IMR-90 (cell line): ENCODE results near the gene ACTR2. TPM values are rescaled to one million over a fixed set of nuclear protein-coding genes. Genes with fewer than 3 reads are reported as not detected.

Experiments used
- ATAC-seq: fragments of 200-7000 bp; cut with Tn5 transposase; 2 replicates; pipeline ENCODE4 v1.9.1; 2020; ENCODE audit warnings: low read depth, mild to moderate bottlenecking, moderate library complexity
- BruUV-seq: library from RNA; stranded (reverse); fragments of 400-500 nt; replicated peaks from 2 replicates; lab custom pipeline; 2021; lab: Mats Ljungman, UMichigan
- CTCF ChIA-PET: fragments of 300-600 bp; formaldehyde crosslinking; extraction: SDS; loops from one replicate; lab custom pipeline; 2021; ENCODE audit warnings: antibody characterized with exemption; lab: Yijun Ruan, JAX
- POLR2A ChIA-PET: fragments of 300-600 bp; sonication (Branson Sonifier 250); formaldehyde crosslinking; loops from one replicate; lab custom pipeline; 2022; ENCODE audit warnings: antibody characterized with exemption; ENCODE audit not compliant: unreplicated experiment; lab: Charles Lee
- DNase-seq: peaks from one replicate; pipeline ENCODE4 v3.0.0; 2013
- H2AFZ ChIP-seq: replicated peaks from 2 replicates; pipeline ENCODE3; 2013; ENCODE audit warnings: low read length, mild to moderate bottlenecking; ENCODE audit not compliant: poor library complexity
- H2AK5ac ChIP-seq: 2 replicates; pipeline ENCODE4 v1.6.1; 2013; ENCODE audit warnings: low read depth, low read length, inconsistent platforms
- H2AK9ac ChIP-seq: replicated peaks from 2 replicates; pipeline ENCODE3; 2013; ENCODE audit warnings: mild to moderate bottlenecking, low read depth, low read length, moderate library complexity; ENCODE audit not compliant: poor library complexity
- H2BK120ac ChIP-seq: 2 replicates; pipeline ENCODE4 v1.6.1; 2013; ENCODE audit warnings: low read depth, low read length, inconsistent platforms
- H2BK15ac ChIP-seq: 3 replicates; pipeline ENCODE4 v1.6.1; 2013; ENCODE audit warnings: low read depth, low read length, inconsistent platforms
- H2BK20ac ChIP-seq: 2 replicates; pipeline ENCODE4 v1.6.1; 2013; ENCODE audit warnings: low read depth, mild to moderate bottlenecking, inconsistent platforms, low read length, moderate library complexity
- H2BK5ac ChIP-seq: 2 replicates; pipeline ENCODE4 v1.6.1; 2013; ENCODE audit warnings: mild to moderate bottlenecking, low read depth, low read length, inconsistent platforms; ENCODE audit not compliant: poor library complexity, severe bottlenecking
- H3K14ac ChIP-seq: replicated peaks from 2 replicates; pipeline ENCODE4 v1.6.1; 2013; ENCODE audit warnings: low read depth, low read length, inconsistent platforms
- H3K18ac ChIP-seq: 2 replicates; pipeline ENCODE4 v1.6.1; 2013; ENCODE audit warnings: low read depth, low read length, control low read depth
- H3K23ac ChIP-seq: 2 replicates; pipeline ENCODE4 v1.6.1; 2013; ENCODE audit warnings: low read depth, low read length, inconsistent platforms
- H3K27ac ChIP-seq: 2 replicates; pipeline ENCODE4 v1.5.1; 2013; ENCODE audit warnings: mild to moderate bottlenecking, control low read depth, low read length; ENCODE audit not compliant: insufficient read depth
- H3K27me3 ChIP-seq: 2 replicates; pipeline ENCODE4 v1.6.1; 2013; ENCODE audit warnings: low read length; ENCODE audit not compliant: control insufficient read depth, insufficient read depth
- H3K36me3 ChIP-seq: 2 replicates; pipeline ENCODE4 v1.6.1; 2013; ENCODE audit warnings: low read length, mixed read lengths; ENCODE audit not compliant: control insufficient read depth, insufficient read depth
- H3K4ac ChIP-seq: 2 replicates; pipeline ENCODE4 v1.6.1; 2013; ENCODE audit warnings: low read depth, low read length, inconsistent platforms
- H3K4me1 ChIP-seq: 2 replicates; pipeline ENCODE4 v1.6.1; 2013; ENCODE audit warnings: low read length, mixed read lengths; ENCODE audit not compliant: control insufficient read depth, insufficient read depth
- H3K4me2 ChIP-seq: 2 replicates; pipeline ENCODE4 v1.6.1; 2013; ENCODE audit warnings: low read depth, mild to moderate bottlenecking, control low read depth, low read length, moderate library complexity
- H3K4me3 ChIP-seq: 2 replicates; pipeline ENCODE4 v1.5.1; 2013; ENCODE audit warnings: low read depth, mild to moderate bottlenecking, control low read depth, low read length, moderate library complexity; ENCODE audit not compliant: insufficient read depth
- H3K56ac ChIP-seq: 2 replicates; pipeline ENCODE4 v1.6.1; 2013; ENCODE audit warnings: low read length, inconsistent platforms; ENCODE audit not compliant: insufficient read depth; ENCODE audit errors: extremely low read depth
- H3K79me1 ChIP-seq, 2 experiments: 2 replicates each; pipeline ENCODE4 v1.6.1; 2013; ENCODE audit warnings: low read length in 2 of 2, inconsistent platforms in 1 of 2, low read depth in 1 of 2
- H3K9ac ChIP-seq: 2 replicates; pipeline ENCODE4 v1.6.1; 2013; ENCODE audit warnings: low read depth, low read length, control low read depth
- H3K9me1 ChIP-seq: 2 replicates; pipeline ENCODE4 v1.6.1; 2013; ENCODE audit warnings: low read length, inconsistent platforms; ENCODE audit not compliant: insufficient read depth
- H3K9me3 ChIP-seq: 2 replicates; pipeline ENCODE4 v1.6.1; 2013; ENCODE audit warnings: low read length; ENCODE audit not compliant: control insufficient read depth, insufficient read depth
- H4K20me1 ChIP-seq: 2 replicates; pipeline ENCODE4 v1.6.1; 2013; ENCODE audit warnings: low read length, inconsistent platforms; ENCODE audit not compliant: insufficient read depth
- H4K5ac ChIP-seq: 2 replicates; pipeline ENCODE4 v1.6.1; 2013; ENCODE audit warnings: mild to moderate bottlenecking, low read depth, low read length, control low read depth
- H4K8ac ChIP-seq, 2 experiments: 2 replicates each; pipeline ENCODE4 v1.6.1; 2013; ENCODE audit warnings: low read depth in 2 of 2, low read length in 2 of 2, control low read depth in 1 of 2, inconsistent platforms in 1 of 2
- H4K91ac ChIP-seq: 2 replicates; pipeline ENCODE4 v1.6.1; 2013; ENCODE audit warnings: low read depth, low read length, inconsistent platforms; ENCODE audit not compliant: insufficient read depth
- CEBPB ChIP-seq: IDR thresholded peaks from 2 replicates; pipeline ENCODE4 v1.6.1; 2012; ENCODE audit warnings: low read depth, low read length, improper control_type of control experiment
- MAZ ChIP-seq: IDR thresholded peaks from 2 replicates; pipeline ENCODE4 v1.6.1; 2012; ENCODE audit warnings: low read depth, mild to moderate bottlenecking, low read length, improper control_type of control experiment, moderate library complexity, borderline replicate concordance
- MXI1 ChIP-seq: IDR thresholded peaks from 2 replicates; pipeline ENCODE4 v1.6.1; 2012; ENCODE audit warnings: low read depth, mild to moderate bottlenecking, low read length, moderate library complexity, borderline replicate concordance
- NFE2L2 ChIP-seq: fragments of 150-350 bp; IDR thresholded peaks from 2 replicates; pipeline ENCODE4 v1.6.1; 2016; ENCODE audit warnings: low read depth, mild to moderate bottlenecking, low read length
- WGBS, 2 experiments: methylation state at CpG; one replicate each; pipeline versions ENCODE4 v1.1.5 to v1.1.7; 2013; ENCODE audit warnings: missing lambda C conversion rate in 2 of 2; ENCODE audit not compliant: insufficient read length in 1 of 2; ENCODE audit errors: extremely low coverage in 2 of 2; 5-methylcytosine and 5-hydroxymethylcytosine counted together
- dilution Hi-C: fragments of 300-500 bp; cut with HindIII; formaldehyde crosslinking; loops from one replicate; pipeline ENCODE4 v1.14.3; 2018; ENCODE audit warnings: low sequenced_read_pairs; ENCODE audit not compliant: unreplicated experiment
- in situ Hi-C: fragments of 300-500 bp; cut with MboI; formaldehyde crosslinking; loops from 3 replicates; pipeline ENCODE4 v1.14.3; 2019; ENCODE audit warnings: low sequenced_read_pairs, inconsistent platforms, mixed read lengths
- intact Hi-C: fragments of 100-400 bp; cut with micrococcal nuclease; formaldehyde crosslinking; loops from 2 replicates; pipeline ENCODE4 v1.10.0; 2022
- polyA plus RNA-seq, 3 experiments: library from polyadenylated mRNA; depleted of rRNA; stranded (reverse); fragments of >200 nt; gene quantifications; 2 replicates each; pipeline ENCODE4 v1.2.3, GENCODE V29; 2012; ENCODE audit warnings: low replicate concordance in 1 of 3
- total RNA-seq: library from RNA; depleted of rRNA; stranded (reverse); fragments of >200 nt; gene quantifications from 2 replicates; pipeline ENCODE4 v1.2.3, GENCODE V29; 2012
- TF ChIP-seq, protein P1 (sequence below): conservative IDR thresholded peaks from 2 replicates; pipeline ENCODE4 v1.5.1; 2012; ENCODE audit warnings: mild to moderate bottlenecking, low read depth, low read length, improper control_type of control experiment

ACTR2 gene
- total and polyA plus RNA-seq, 2 of the 4 experiments (the other 2 are of a cell fraction): 141 to 205 TPM

DNA sequence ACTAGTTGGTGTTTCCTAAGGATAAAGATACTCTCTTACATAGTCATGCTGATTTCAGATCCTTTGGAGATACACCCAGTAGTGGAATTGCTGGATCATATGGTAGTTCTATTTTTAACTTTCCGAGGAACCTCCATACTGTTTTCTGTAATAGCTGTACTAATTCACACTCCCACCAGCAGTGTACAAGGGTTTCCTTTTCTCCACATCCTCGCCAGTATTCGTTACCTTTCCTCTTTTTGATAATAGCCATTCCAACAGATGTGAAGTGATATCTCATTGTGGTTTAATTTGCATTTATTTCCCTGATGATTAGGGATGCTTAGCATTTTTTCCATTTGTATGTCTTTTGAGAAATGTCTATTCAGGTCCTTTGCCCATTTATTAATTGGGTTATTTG is 34.0 kb downstream of the ACTR2 start:
- H2BK120ac ChIP-seq: no peak overlapping the region
- ChIA-PET CTCF (interaction anchor here (0.5 to 0.7 kb wide), 2 partner anchors 26 to 176 kb away, joined by 3 to 4 read pairs; no protein-coding TSS in a partner anchor), POLR2A (no interaction called here)
- H3K18ac ChIP-seq: no peak overlapping the region
- TF ChIP-seq MAZ (no peak), MXI1 (no peak), CEBPB (no peak), NFE2L2 (no peak)
- TF ChIP-seq, protein P1, sequence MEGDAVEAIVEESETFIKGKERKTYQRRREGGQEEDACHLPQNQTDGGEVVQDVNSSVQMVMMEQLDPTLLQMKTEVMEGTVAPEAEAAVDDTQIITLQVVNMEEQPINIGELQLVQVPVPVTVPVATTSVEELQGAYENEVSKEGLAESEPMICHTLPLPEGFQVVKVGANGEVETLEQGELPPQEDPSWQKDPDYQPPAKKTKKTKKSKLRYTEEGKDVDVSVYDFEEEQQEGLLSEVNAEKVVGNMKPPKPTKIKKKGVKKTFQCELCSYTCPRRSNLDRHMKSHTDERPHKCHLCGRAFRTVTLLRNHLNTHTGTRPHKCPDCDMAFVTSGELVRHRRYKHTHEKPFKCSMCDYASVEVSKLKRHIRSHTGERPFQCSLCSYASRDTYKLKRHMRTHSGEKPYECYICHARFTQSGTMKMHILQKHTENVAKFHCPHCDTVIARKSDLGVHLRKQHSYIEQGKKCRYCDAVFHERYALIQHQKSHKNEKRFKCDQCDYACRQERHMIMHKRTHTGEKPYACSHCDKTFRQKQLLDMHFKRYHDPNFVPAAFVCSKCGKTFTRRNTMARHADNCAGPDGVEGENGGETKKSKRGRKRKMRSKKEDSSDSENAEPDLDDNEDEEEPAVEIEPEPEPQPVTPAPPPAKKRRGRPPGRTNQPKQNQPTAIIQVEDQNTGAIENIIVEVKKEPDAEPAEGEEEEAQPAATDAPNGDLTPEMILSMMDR: no peak
- H3K4ac ChIP-seq: no peak overlapping the region
- H2BK20ac ChIP-seq: no peak overlapping the region
- H2AFZ ChIP-seq: no peak overlapping the region
- H3K14ac ChIP-seq: no peak overlapping the region
- no CpG with 5 or more reads among the region's 3 CpGs for WGBS, 2 experiments
- BruUV-seq: no TSS peak
- peaks cover 59% of the 10 kb centered on the region for H4K20me1 ChIP-seq
- H3K9ac ChIP-seq: no peak overlapping the region
- peak; percentile 23 for DNase-seq
- in situ Hi-C loops: no loop called here
- H4K8ac ChIP-seq: no peak overlapping the region
- peaks cover 25 to 49% of the 10 kb centered on the region in 2 experiments for H3K79me1 ChIP-seq
- peaks cover 21% of the 10 kb centered on the region for H3K36me3 ChIP-seq
- H2BK5ac ChIP-seq: no peak overlapping the region
- H4K91ac ChIP-seq: no peak overlapping the region
- peaks cover 10% of the 10 kb centered on the region; the same call in 1 of the 2 replicates for H3K9me1 ChIP-seq
- no peak overlapping the region for H2AK9ac ChIP-seq
- H3K56ac ChIP-seq: no peak overlapping the region
- H3K27me3 ChIP-seq: no peaks in the 10 kb centered on the region
- H3K4me2 ChIP-seq: no peak overlapping the region
- peaks cover 6% of the 10 kb centered on the region for H3K4me1 ChIP-seq
- no peak overlapping the region for H4K5ac ChIP-seq
- intact Hi-C loops: no loop called here
- no peaks in the 10 kb centered on the region for H3K9me3 ChIP-seq
- dilution Hi-C loops: no loop called here
- H3K4me3 ChIP-seq: no peak overlapping the region
- no peak overlapping the region for H2BK15ac ChIP-seq
- no peak overlapping the region for H3K27ac ChIP-seq
- no peak overlapping the region for H3K23ac ChIP-seq
- no peak overlapping the region for H2AK5ac ChIP-seq
- peak; percentile 12; the same call in 1 of the 2 replicates for ATAC-seq
